Neural cell (in vitro differentiated cells): ENCODE measurements around the gene UGGT1. TPM values are rescaled to one million over a fixed set of nuclear protein-coding genes. Genes with fewer than 3 reads are reported as not detected.

Experiments
- H2AFZ ChIP-seq: fragments of 200-600, 300-800 bp; sonication (generic), shearing (Covaris generic); 2 replicates; pipeline ENCODE4 v1.6.0; 2014; ENCODE audit warnings: low read depth, mild to moderate bottlenecking, antibody characterized with exemption, low read length, moderate library complexity
- H3F3A ChIP-seq: fragments of 200-600 bp; shearing (Covaris generic); 2 replicates; pipeline ENCODE4 v1.6.1; 2016; ENCODE audit warnings: mild to moderate bottlenecking, moderate library complexity, mixed read lengths, antibody characterized with exemption, low read length; ENCODE audit not compliant: insufficient read depth, poor library complexity, severe bottlenecking
- H3K27ac ChIP-seq: fragments of 200-600, 300-800 bp; sonication (generic), shearing (Covaris generic); 2 replicates; pipeline ENCODE4 v1.5.1; 2014; ENCODE audit warnings: mild to moderate bottlenecking, low read length, moderate library complexity
- H3K27me3 ChIP-seq: fragments of 300-800, 200-600 bp; sonication (generic), shearing (Covaris generic); 2 replicates; pipeline ENCODE4 v1.6.0; 2014; ENCODE audit warnings: mild to moderate bottlenecking, low read depth, low read length, moderate library complexity; ENCODE audit not compliant: insufficient read depth
- H3K36me3 ChIP-seq: fragments of 300-800, 200-600 bp; sonication (generic), shearing (Covaris generic); 2 replicates; pipeline ENCODE4 v1.5.1; 2014; ENCODE audit warnings: mild to moderate bottlenecking, antibody characterized with exemption, low read length, moderate library complexity; ENCODE audit not compliant: insufficient read depth
- H3K4me2 ChIP-seq: fragments of 300-800, 200-600 bp; sonication (generic), shearing (Covaris generic); 2 replicates; pipeline ENCODE4 v1.6.0; 2014; ENCODE audit warnings: mild to moderate bottlenecking, low read length
- H3K4me3 ChIP-seq: fragments of 300-800, 200-600 bp; sonication (generic), shearing (Covaris generic); 2 replicates; pipeline ENCODE4 v1.5.1; 2014; ENCODE audit warnings: mild to moderate bottlenecking, low read length, moderate library complexity
- H3K79me2 ChIP-seq: fragments of 200-600 bp; shearing (Covaris generic); replicated peaks from 2 replicates; pipeline ENCODE4 v1.6.0; 2014; ENCODE audit warnings: mild to moderate bottlenecking, low read length, moderate library complexity; ENCODE audit not compliant: insufficient read depth
- H3K9ac ChIP-seq: fragments of 300-800, 200-600 bp; sonication (generic), shearing (Covaris generic); 2 replicates; pipeline ENCODE4 v1.6.1; 2016; ENCODE audit warnings: mild to moderate bottlenecking, low read length, mixed read lengths
- H3K9me2 ChIP-seq: fragments of 200-600 bp; shearing (Covaris generic); 2 replicates; pipeline ENCODE4 v1.6.1; 2016; ENCODE audit warnings: mild to moderate bottlenecking, low read length, mixed read lengths; ENCODE audit not compliant: insufficient read depth
- H3K9me3 ChIP-seq: fragments of 200-600, 300-800 bp; sonication (generic), shearing (Covaris generic); 2 replicates; pipeline ENCODE4 v1.6.1; 2016; ENCODE audit warnings: mild to moderate bottlenecking, mixed run types, low read length, moderate library complexity, mixed read lengths
- H4K20me1 ChIP-seq: fragments of 200-600 bp; shearing (Covaris generic); 2 replicates; pipeline ENCODE4 v1.6.1; 2016; ENCODE audit warnings: mild to moderate bottlenecking, mixed run types; ENCODE audit not compliant: insufficient read depth
- CTCF ChIP-seq: fragments of 450-650 bp; IDR thresholded peaks from 2 replicates; pipeline ENCODE4 v1.5.1; 2014; ENCODE audit warnings: antibody characterized with exemption, mild to moderate bottlenecking, moderate library complexity; ENCODE audit not compliant: poor library complexity, severe bottlenecking
- EP300 ChIP-seq: fragments of 450-650 bp; conservative IDR thresholded peaks from 2 replicates; pipeline ENCODE4 v1.6.1; 2014; ENCODE audit warnings: antibody characterized with exemption, mild to moderate bottlenecking, moderate library complexity; ENCODE audit not compliant: poor library complexity, severe bottlenecking
- EZH2 ChIP-seq: fragments of 200-600, 300-800 bp; shearing (Covaris generic), sonication (generic); IDR thresholded peaks from 2 replicates; pipeline ENCODE4 v1.6.1; 2014; ENCODE audit warnings: antibody characterized with exemption, low read length, borderline replicate concordance, mild to moderate bottlenecking; ENCODE audit not compliant: insufficient read depth, poor library complexity, severe bottlenecking
- MXI1 ChIP-seq: fragments of 450-650 bp; conservative IDR thresholded peaks from 2 replicates; pipeline ENCODE4 v1.6.1; 2014; ENCODE audit warnings: antibody characterized with exemption, mild to moderate bottlenecking; ENCODE audit not compliant: poor library complexity, severe bottlenecking
- POLR2AphosphoS5 ChIP-seq: IDR thresholded peaks from 2 replicates; pipeline ENCODE4 v1.6.1; 2012
- RAD21 ChIP-seq: fragments of 450-650 bp; conservative IDR thresholded peaks from 2 replicates; pipeline ENCODE4 v1.6.1; 2014; ENCODE audit warnings: antibody characterized with exemption, mild to moderate bottlenecking, moderate library complexity
- REST ChIP-seq: IDR thresholded peaks from 2 replicates; pipeline ENCODE4 v1.6.1; 2012; ENCODE audit warnings: borderline replicate concordance
- SMC3 ChIP-seq: fragments of 450-650 bp; conservative IDR thresholded peaks from 2 replicates; pipeline ENCODE4 v1.6.1; 2014; ENCODE audit warnings: antibody characterized with exemption, mild to moderate bottlenecking, moderate library complexity; ENCODE audit not compliant: poor library complexity
- TAF1 ChIP-seq: IDR thresholded peaks from 2 replicates; pipeline ENCODE4 v1.6.1; 2012; ENCODE audit warnings: low read depth
- polyA plus RNA-seq: library from polyadenylated mRNA; depleted of rRNA; stranded (reverse); fragments of >200 nt; gene quantifications from 2 replicates; pipeline ENCODE4 v1.2.3, GENCODE V29; 2014

Gene UGGT1
- polyA plus RNA-seq, 1 donor from 2014 or later, result 26.3 TPM

GRCh38 chr2:128197059-128197458, 106.1 kb downstream of the UGGT1 start:
- Histone ChIP-seq H3K36me3 (no peaks in the 10 kb centered on the region), H3K9ac (no peak overlapping the region), H3F3A (no peaks in the 10 kb centered on the region), H3K27ac (no peak overlapping the region), H2AFZ (no peak overlapping the region), H3K4me3 (no peak overlapping the region), H3K27me3 (no peaks in the 10 kb centered on the region), H3K9me3 (no peaks in the 10 kb centered on the region), H4K20me1 (no peaks in the 10 kb centered on the region), H3K9me2 (no peaks in the 10 kb centered on the region), H3K4me2 (no peak overlapping the region), H3K79me2 (no peaks in the 10 kb centered on the region)
- TF ChIP-seq CTCF, result no peak
- no peak for TF ChIP-seq MXI1
- no peak for TF ChIP-seq TAF1
- no peak for TF ChIP-seq RAD21
- no peak for TF ChIP-seq EZH2
- TF ChIP-seq REST, result no peak
- TF ChIP-seq SMC3, result no peak
- TF ChIP-seq POLR2AphosphoS5, result no peak
- no peak for TF ChIP-seq EP300

GRCh38 chr2:128198656-128199055, 107.7 kb downstream of the UGGT1 start:
- Histone ChIP-seq H3K9me2 (no peaks in the 10 kb centered on the region), H3K79me2 (no peaks in the 10 kb centered on the region), H3K9ac (no peak overlapping the region), H3K27ac (no peak overlapping the region), H3F3A (no peaks in the 10 kb centered on the region), H3K4me2 (no peak overlapping the region), H3K4me3 (no peak overlapping the region), H3K27me3 (no peaks in the 10 kb centered on the region), H4K20me1 (no peaks in the 10 kb centered on the region), H2AFZ (no peak overlapping the region), H3K9me3 (no peaks in the 10 kb centered on the region), H3K36me3 (no peaks in the 10 kb centered on the region)
- no peak for TF ChIP-seq RAD21
- no peak for TF ChIP-seq CTCF
- no peak for TF ChIP-seq MXI1
- no peak for TF ChIP-seq EZH2
- TF ChIP-seq TAF1, result no peak
- no peak for TF ChIP-seq REST
- no peak for TF ChIP-seq POLR2AphosphoS5
- TF ChIP-seq SMC3, result no peak
- no peak for TF ChIP-seq EP300
